ENCODE data around the gene MLX.
"Not testable (repeated sequence)": the region's sequence is repeated elsewhere in the genome, so short reads cannot be mapped to it uniquely, and the experiment has no call there.

The MLX gene

GRCh38 chr17:42553161-42553818 is 13.6 kb upstream of the MLX start:
- Histone ChIP-seq H3K4me1 (ENCODE audit: control insufficient read depth, insufficient read depth, low read length) (peaks cover 23% of the 10 kb centered on the region), H3K9me3 (ENCODE audit: control insufficient read depth, low read length) (no peaks in the 10 kb centered on the region), H3K4me3 (ENCODE audit: low read length) (no peak overlapping the region), H3K36me3 (ENCODE audit: control insufficient read depth, insufficient read depth, low read length) (no peaks in the 10 kb centered on the region), H3K9ac (ENCODE audit: low read length) (no peak overlapping the region), H3K27me3 (ENCODE audit: control insufficient read depth, insufficient read depth, low read length) (no peaks in the 10 kb centered on the region)

- H3K9me3 ChIP-seq (ENCODE audit: control insufficient read depth, low read length), result no peaks in the 10 kb centered on the region
- H3K4me3 ChIP-seq (ENCODE audit: low read length), result peak overlapping the region; percentile 66
- H3K27me3 ChIP-seq (ENCODE audit: control insufficient read depth, insufficient read depth, low read length), result no peaks in the 10 kb centered on the region
- H3K4me1 ChIP-seq (ENCODE audit: control insufficient read depth, insufficient read depth, low read length), result peaks cover 24% of the 10 kb centered on the region
- peak overlapping the region; percentile 95 for H3K9ac ChIP-seq (ENCODE audit: low read length)
- H3K36me3 ChIP-seq (ENCODE audit: control insufficient read depth, insufficient read depth, low read length), result no peaks in the 10 kb centered on the region
Measured at GRCh38 chr17:42553866-42554249, 13.0 kb upstream of the MLX start.

- H3K4me1 ChIP-seq (ENCODE audit: control insufficient read depth, insufficient read depth, low read length), result peaks cover 26% of the 10 kb centered on the region
- no peaks in the 10 kb centered on the region for H3K36me3 ChIP-seq (ENCODE audit: control insufficient read depth, insufficient read depth, low read length)
- H3K27me3 ChIP-seq (ENCODE audit: control insufficient read depth, insufficient read depth, low read length), result no peaks in the 10 kb centered on the region
- peak overlapping the region; percentile 95 for H3K9ac ChIP-seq (ENCODE audit: low read length)
- H3K9me3 ChIP-seq (ENCODE audit: control insufficient read depth, low read length), result no peaks in the 10 kb centered on the region
- H3K4me3 ChIP-seq (ENCODE audit: low read length), result peak overlapping the region; percentile 66
Measured at GRCh38 chr17:42554250-42555121, 12.4 kb upstream of the MLX start.

GRCh38 chr17:42555122-42555622 is 11.7 kb upstream of the MLX start:
- H3K9me3 ChIP-seq (ENCODE audit: control insufficient read depth, low read length), result no peaks in the 10 kb centered on the region
- H3K4me3 ChIP-seq (ENCODE audit: low read length), result peak overlapping the region; percentile 66
- peaks cover 30% of the 10 kb centered on the region for H3K4me1 ChIP-seq (ENCODE audit: control insufficient read depth, insufficient read depth, low read length)
- H3K9ac ChIP-seq (ENCODE audit: low read length), result peak overlapping the region; percentile 95
- H3K27me3 ChIP-seq (ENCODE audit: control insufficient read depth, insufficient read depth, low read length), result no peaks in the 10 kb centered on the region
- no peaks in the 10 kb centered on the region for H3K36me3 ChIP-seq (ENCODE audit: control insufficient read depth, insufficient read depth, low read length)

GRCh38 chr17:42555961-42556617 is 10.8 kb upstream of the MLX start:
- H3K4me1 ChIP-seq (ENCODE audit: control insufficient read depth, insufficient read depth, low read length), result peaks cover 30% of the 10 kb centered on the region
- not testable (repeated sequence) for H3K36me3 ChIP-seq (ENCODE audit: control insufficient read depth, insufficient read depth, low read length); H3K9ac ChIP-seq (ENCODE audit: low read length); H3K9me3 ChIP-seq (ENCODE audit: control insufficient read depth, low read length); H3K27me3 ChIP-seq (ENCODE audit: control insufficient read depth, insufficient read depth, low read length); H3K4me3 ChIP-seq (ENCODE audit: low read length)

GRCh38 chr17:42559075-42559474 is 7.8 kb upstream of the MLX start:
- peaks cover 41% of the 10 kb centered on the region for H3K4me1 ChIP-seq (ENCODE audit: control insufficient read depth, insufficient read depth, low read length)
- no peak overlapping the region for H3K4me3 ChIP-seq (ENCODE audit: low read length)
- H3K9ac ChIP-seq (ENCODE audit: low read length), result no peak overlapping the region
- no peaks in the 10 kb centered on the region for H3K36me3 ChIP-seq (ENCODE audit: control insufficient read depth, insufficient read depth, low read length)
- H3K27me3 ChIP-seq (ENCODE audit: control insufficient read depth, insufficient read depth, low read length), result no peaks in the 10 kb centered on the region
- no peaks in the 10 kb centered on the region for H3K9me3 ChIP-seq (ENCODE audit: control insufficient read depth, low read length)

GRCh38 chr17:42560246-42560645 is 6.7 kb upstream of the MLX start:
- Histone ChIP-seq H3K4me1 (ENCODE audit: control insufficient read depth, insufficient read depth, low read length) (peaks cover 42% of the 10 kb centered on the region), H3K9me3 (ENCODE audit: control insufficient read depth, low read length) (no peaks in the 10 kb centered on the region), H3K27me3 (ENCODE audit: control insufficient read depth, insufficient read depth, low read length) (no peaks in the 10 kb centered on the region)

GRCh38 chr17:42561897-42562387 is 5.0 kb upstream of the MLX start, which contains the start of gene COASY:
Gene COASY (plus strand): TSS chr17:42562148. CDS start chr17:42562623, 475 bp downstream.
- Histone ChIP-seq H3K9me3 (ENCODE audit: control insufficient read depth, low read length) (no peaks in the 10 kb centered on the region), H3K36me3 (ENCODE audit: control insufficient read depth, insufficient read depth, low read length) (peaks cover 9% of the 10 kb centered on the region), H3K27me3 (ENCODE audit: control insufficient read depth, insufficient read depth, low read length) (no peaks in the 10 kb centered on the region), H3K9ac (ENCODE audit: low read length) (peak within 1 kb of the TSS; percentile 84), H3K4me3 (ENCODE audit: low read length) (peak within 1 kb of the TSS; percentile 53), H3K4me1 (ENCODE audit: control insufficient read depth, insufficient read depth, low read length) (peaks cover 45% of the 10 kb centered on the region)

More at GRCh38 chr17:42560246-42560645, 6.7 kb upstream of the MLX start:
- Histone ChIP-seq H3K4me3 (ENCODE audit: low read length) (no peak overlapping the region), H3K36me3 (ENCODE audit: control insufficient read depth, insufficient read depth, low read length) (peaks cover 9% of the 10 kb centered on the region), H3K9ac (ENCODE audit: low read length) (peak overlapping the region; percentile 15)

GRCh38 chr17:42562388-42563142 is 4.3 kb upstream of the MLX start:
- Histone ChIP-seq H3K27me3 (ENCODE audit: control insufficient read depth, insufficient read depth, low read length) (no peaks in the 10 kb centered on the region), H3K36me3 (ENCODE audit: control insufficient read depth, insufficient read depth, low read length) (peaks cover 9% of the 10 kb centered on the region), H3K9me3 (ENCODE audit: control insufficient read depth, low read length) (no peaks in the 10 kb centered on the region), H3K4me1 (ENCODE audit: control insufficient read depth, insufficient read depth, low read length) (peaks cover 47% of the 10 kb centered on the region), H3K9ac (ENCODE audit: low read length) (peak overlapping the region; percentile 84), H3K4me3 (ENCODE audit: low read length) (peak overlapping the region; percentile 53)

- peaks cover 52% of the 10 kb centered on the region for H3K4me1 ChIP-seq (ENCODE audit: control insufficient read depth, insufficient read depth, low read length)
- H3K4me3 ChIP-seq (ENCODE audit: low read length), result peak overlapping the region; percentile 53
- H3K9me3 ChIP-seq (ENCODE audit: control insufficient read depth, low read length), result no peaks in the 10 kb centered on the region
- no peaks in the 10 kb centered on the region for H3K27me3 ChIP-seq (ENCODE audit: control insufficient read depth, insufficient read depth, low read length)
- peak overlapping the region; percentile 84 for H3K9ac ChIP-seq (ENCODE audit: low read length)
- H3K36me3 ChIP-seq (ENCODE audit: control insufficient read depth, insufficient read depth, low read length), result peaks cover 9% of the 10 kb centered on the region
Measured at GRCh38 chr17:42563143-42563509, 3.8 kb upstream of the MLX start.

- H3K4me3 ChIP-seq (ENCODE audit: low read length), result no peak overlapping the region
- peak overlapping the region; percentile 84 for H3K9ac ChIP-seq (ENCODE audit: low read length)
Measured at GRCh38 chr17:42563543-42563942, 3.4 kb upstream of the MLX start.

More at GRCh38 chr17:42563543-42563942, 3.4 kb upstream of the MLX start:
- Histone ChIP-seq H3K9me3 (ENCODE audit: control insufficient read depth, low read length) (no peaks in the 10 kb centered on the region), H3K4me1 (ENCODE audit: control insufficient read depth, insufficient read depth, low read length) (peaks cover 54% of the 10 kb centered on the region), H3K27me3 (ENCODE audit: control insufficient read depth, insufficient read depth, low read length) (no peaks in the 10 kb centered on the region), H3K36me3 (ENCODE audit: control insufficient read depth, insufficient read depth, low read length) (peaks cover 13% of the 10 kb centered on the region)
